ENCODE results near the gene RHOD.

DNA sequence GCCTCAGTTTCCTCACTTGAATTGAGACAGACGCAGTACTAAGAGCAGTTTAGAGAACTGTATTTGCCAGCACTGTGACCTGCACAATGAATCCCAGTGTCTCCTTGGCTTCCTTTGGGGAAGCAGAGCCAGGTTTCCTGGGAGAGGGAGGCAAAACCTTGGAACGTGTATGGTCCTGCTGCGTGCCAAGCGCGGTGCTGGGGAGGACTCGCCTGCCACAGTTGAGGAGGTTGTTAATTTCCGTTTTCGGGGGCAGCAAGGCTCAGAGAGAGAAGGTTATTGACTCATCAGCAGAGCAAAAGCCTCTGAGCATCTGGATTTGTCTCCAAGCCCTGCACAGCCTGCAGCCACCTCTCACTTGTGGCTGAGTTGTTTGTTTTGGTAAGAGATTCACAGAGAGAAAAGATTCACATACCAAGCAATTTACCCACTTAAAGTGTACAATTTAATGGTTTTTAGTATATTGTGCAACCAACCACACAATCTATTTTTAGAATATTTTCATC, 22.9 kb upstream of the RHOD start:
- TF ChIP-seq, protein P1, sequence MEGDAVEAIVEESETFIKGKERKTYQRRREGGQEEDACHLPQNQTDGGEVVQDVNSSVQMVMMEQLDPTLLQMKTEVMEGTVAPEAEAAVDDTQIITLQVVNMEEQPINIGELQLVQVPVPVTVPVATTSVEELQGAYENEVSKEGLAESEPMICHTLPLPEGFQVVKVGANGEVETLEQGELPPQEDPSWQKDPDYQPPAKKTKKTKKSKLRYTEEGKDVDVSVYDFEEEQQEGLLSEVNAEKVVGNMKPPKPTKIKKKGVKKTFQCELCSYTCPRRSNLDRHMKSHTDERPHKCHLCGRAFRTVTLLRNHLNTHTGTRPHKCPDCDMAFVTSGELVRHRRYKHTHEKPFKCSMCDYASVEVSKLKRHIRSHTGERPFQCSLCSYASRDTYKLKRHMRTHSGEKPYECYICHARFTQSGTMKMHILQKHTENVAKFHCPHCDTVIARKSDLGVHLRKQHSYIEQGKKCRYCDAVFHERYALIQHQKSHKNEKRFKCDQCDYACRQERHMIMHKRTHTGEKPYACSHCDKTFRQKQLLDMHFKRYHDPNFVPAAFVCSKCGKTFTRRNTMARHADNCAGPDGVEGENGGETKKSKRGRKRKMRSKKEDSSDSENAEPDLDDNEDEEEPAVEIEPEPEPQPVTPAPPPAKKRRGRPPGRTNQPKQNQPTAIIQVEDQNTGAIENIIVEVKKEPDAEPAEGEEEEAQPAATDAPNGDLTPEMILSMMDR (IDR thresholded peaks at IDR 0.05; ENCODE audit: insufficient read depth, low read length, poor library complexity, severe bottlenecking): no peak
- TF ChIP-seq EZH2phosphoT487 (conservative IDR thresholded peaks at IDR 0.05; ENCODE audit: low read length): no peak

All from SU-DHL-6 (cell line).